ENCODE measurements around the gene CES3.

- no peak for TF ChIP-seq CTCF (IDR thresholded peaks at IDR 0.05)
- no peak for TF ChIP-seq POLR2A (IDR thresholded peaks at IDR 0.05)
- no peak for TF ChIP-seq POLR2AphosphoS5 (IDR thresholded peaks at IDR 0.05; ENCODE audit: insufficient read depth in 1 of 2, low read depth in 1 of 2)
Observed at GRCh38 chr16:66948837-66949225, 12.2 kb upstream of the CES3 start.

All from vagina (tissue), 2 donors.